ENCODE results near the gene DIP2A. TPM values are rescaled to one million over a fixed set of nuclear protein-coding genes. Genes with fewer than 3 reads are reported as not detected.

DIP2A gene
- total and polyA plus RNA-seq, 4 donors = 15.5 to 71.4 (median 28.7) TPM

DNA sequence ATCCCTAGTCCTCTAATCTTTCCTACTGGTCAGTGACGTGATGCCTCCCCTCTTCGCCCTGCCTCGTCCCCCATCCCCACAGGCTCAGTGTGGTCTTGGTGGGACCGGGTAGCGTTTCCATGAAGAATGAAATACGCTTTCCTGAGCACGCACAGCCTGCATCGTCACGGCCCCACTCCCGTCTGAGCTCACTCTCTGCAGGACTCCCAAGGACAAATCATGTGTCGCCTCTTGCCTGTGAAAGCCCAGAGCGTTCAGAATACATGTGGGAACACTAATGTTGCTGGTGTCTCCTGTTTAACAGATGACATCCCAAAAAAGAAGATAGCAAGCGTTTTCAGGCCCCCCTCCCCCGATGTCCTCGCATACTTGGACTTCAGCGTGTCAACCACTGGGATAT lies 97.0 kb downstream of the DIP2A start:
- Histone ChIP-seq H3K27ac (ENCODE audit: low read depth in 1 of 2, low read length in 1 of 2) (no peak overlapping the region), H3K4me3 (no peak overlapping the region), H3K27me3 (ENCODE audit: control insufficient read depth in 3 of 3, insufficient read depth in 3 of 3, low read length in 2 of 3) (no peaks in the 10 kb centered on the region), H3K9ac (ENCODE audit: insufficient read depth in 1 of 2, low read length in 2 of 2) (no peak overlapping the region), H3K9me3 (ENCODE audit: control insufficient read depth in 4 of 4, insufficient read depth in 3 of 4, low read length in 3 of 4) (no peaks in the 10 kb centered on the region), H3K4me1 (ENCODE audit: control insufficient read depth in 5 of 5, insufficient read depth in 5 of 5, low read length in 5 of 5) (peaks cover 0 to 4% (median 0%) of the 10 kb centered on the region in 5 donors), H3K36me3 (ENCODE audit: control insufficient read depth in 4 of 4, insufficient read depth in 4 of 4, low read length in 4 of 4) (peaks cover 9 to 48% (median 33%) of the 10 kb centered on the region in 4 donors)
- TF ChIP-seq, protein P1, sequence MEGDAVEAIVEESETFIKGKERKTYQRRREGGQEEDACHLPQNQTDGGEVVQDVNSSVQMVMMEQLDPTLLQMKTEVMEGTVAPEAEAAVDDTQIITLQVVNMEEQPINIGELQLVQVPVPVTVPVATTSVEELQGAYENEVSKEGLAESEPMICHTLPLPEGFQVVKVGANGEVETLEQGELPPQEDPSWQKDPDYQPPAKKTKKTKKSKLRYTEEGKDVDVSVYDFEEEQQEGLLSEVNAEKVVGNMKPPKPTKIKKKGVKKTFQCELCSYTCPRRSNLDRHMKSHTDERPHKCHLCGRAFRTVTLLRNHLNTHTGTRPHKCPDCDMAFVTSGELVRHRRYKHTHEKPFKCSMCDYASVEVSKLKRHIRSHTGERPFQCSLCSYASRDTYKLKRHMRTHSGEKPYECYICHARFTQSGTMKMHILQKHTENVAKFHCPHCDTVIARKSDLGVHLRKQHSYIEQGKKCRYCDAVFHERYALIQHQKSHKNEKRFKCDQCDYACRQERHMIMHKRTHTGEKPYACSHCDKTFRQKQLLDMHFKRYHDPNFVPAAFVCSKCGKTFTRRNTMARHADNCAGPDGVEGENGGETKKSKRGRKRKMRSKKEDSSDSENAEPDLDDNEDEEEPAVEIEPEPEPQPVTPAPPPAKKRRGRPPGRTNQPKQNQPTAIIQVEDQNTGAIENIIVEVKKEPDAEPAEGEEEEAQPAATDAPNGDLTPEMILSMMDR (IDR thresholded peaks at IDR 0.05; ENCODE audit: control extremely low read depth, extremely low read depth) = no peak
- no peak for DNase-seq
- WGBS, 2 donors = 96 to 98% methylated on average over 16 of the region's 16 CpGs
- no peak for ATAC-seq (ENCODE audit: insufficient read depth, low FRiP score)

DNA sequence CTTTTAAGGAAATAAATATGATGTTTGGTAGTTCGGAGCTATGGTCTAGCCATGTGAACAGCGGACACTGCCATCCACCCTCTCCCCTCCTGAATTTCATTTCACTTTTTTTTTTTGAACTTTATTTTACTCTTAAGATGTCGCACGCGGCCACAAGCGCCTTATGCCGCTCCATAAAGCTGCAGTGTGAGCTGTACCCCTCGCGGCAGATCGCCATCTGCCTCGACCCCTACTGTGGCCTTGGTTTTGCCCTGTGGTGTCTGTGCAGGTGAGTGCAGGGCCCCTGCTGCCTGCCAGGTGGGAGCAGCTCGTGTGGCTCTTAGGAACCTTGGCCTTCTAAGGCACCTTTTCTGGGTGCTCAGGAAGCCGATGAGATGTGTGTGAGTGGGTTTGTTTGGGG lies 98.1 kb downstream of the DIP2A start:
- TF ChIP-seq, protein P1 (IDR thresholded peaks at IDR 0.05; ENCODE audit: control extremely low read depth, extremely low read depth) = no peak
- 95 to 97% methylated on average over 13 of the region's 13 CpGs for WGBS, 2 donors
- peaks cover 7 to 50% (median 33%) of the 10 kb centered on the region in 4 donors for H3K36me3 ChIP-seq (ENCODE audit: control insufficient read depth in 4 of 4, insufficient read depth in 4 of 4, low read length in 4 of 4)
- no peak overlapping the region for H3K4me3 ChIP-seq
- ATAC-seq (ENCODE audit: insufficient read depth, low FRiP score) (no peak), DNase-seq (no peak)
- H3K27me3 ChIP-seq (ENCODE audit: control insufficient read depth in 3 of 3, insufficient read depth in 3 of 3, low read length in 2 of 3) = no peaks in the 10 kb centered on the region
- H3K9ac ChIP-seq (ENCODE audit: insufficient read depth in 1 of 2, low read length in 2 of 2) = no peak overlapping the region
- H3K9me3 ChIP-seq (ENCODE audit: control insufficient read depth in 4 of 4, insufficient read depth in 3 of 4, low read length in 3 of 4) = no peaks in the 10 kb centered on the region
- H3K4me1 ChIP-seq (ENCODE audit: control insufficient read depth in 5 of 5, insufficient read depth in 5 of 5, low read length in 5 of 5) = peaks cover 0 to 4% (median 0%) of the 10 kb centered on the region in 5 donors
- H3K27ac ChIP-seq (ENCODE audit: low read depth in 1 of 2, low read length in 1 of 2) = no peak overlapping the region

DNA sequence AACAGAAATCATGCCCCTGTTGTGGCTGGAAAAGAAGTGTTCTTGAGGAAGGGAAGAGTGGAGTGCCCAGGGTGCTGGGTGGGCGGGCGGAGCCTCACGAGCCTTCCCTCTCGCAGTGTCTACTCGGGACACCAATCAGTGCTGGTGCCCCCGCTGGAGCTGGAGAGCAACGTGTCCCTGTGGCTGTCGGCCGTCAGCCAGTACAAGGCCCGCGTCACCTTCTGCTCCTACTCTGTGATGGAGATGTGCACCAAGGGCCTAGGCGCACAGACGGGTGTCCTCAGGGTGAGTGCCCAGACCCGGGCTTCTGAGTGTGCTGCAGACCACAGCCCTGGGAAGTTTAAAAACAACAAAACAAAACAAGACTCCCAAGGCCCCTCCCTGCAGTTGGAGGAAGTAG lies 98.8 kb downstream of the DIP2A start:
- Histone ChIP-seq H3K27me3 (ENCODE audit: control insufficient read depth in 3 of 3, insufficient read depth in 3 of 3, low read length in 2 of 3) (no peaks in the 10 kb centered on the region), H3K4me1 (ENCODE audit: control insufficient read depth in 5 of 5, insufficient read depth in 5 of 5, low read length in 5 of 5) (peaks cover 0 to 4% (median 0%) of the 10 kb centered on the region in 5 donors), H3K27ac (ENCODE audit: low read depth in 1 of 2, low read length in 1 of 2) (no peak overlapping the region), H3K9ac (ENCODE audit: insufficient read depth in 1 of 2, low read length in 2 of 2) (no peak overlapping the region), H3K36me3 (ENCODE audit: control insufficient read depth in 4 of 4, insufficient read depth in 4 of 4, low read length in 4 of 4) (peaks cover 7 to 51% (median 30%) of the 10 kb centered on the region in 4 donors), H3K9me3 (ENCODE audit: control insufficient read depth in 4 of 4, insufficient read depth in 3 of 4, low read length in 3 of 4) (no peaks in the 10 kb centered on the region), H3K4me3 (no peak overlapping the region)
- TF ChIP-seq, protein P1 (IDR thresholded peaks at IDR 0.05; ENCODE audit: control extremely low read depth, extremely low read depth) = no peak
- 93 to 94% methylated on average over 14 of the region's 14 CpGs for WGBS, 2 donors
- ATAC-seq (ENCODE audit: insufficient read depth, low FRiP score) (no peak), DNase-seq (no peak)

DNA sequence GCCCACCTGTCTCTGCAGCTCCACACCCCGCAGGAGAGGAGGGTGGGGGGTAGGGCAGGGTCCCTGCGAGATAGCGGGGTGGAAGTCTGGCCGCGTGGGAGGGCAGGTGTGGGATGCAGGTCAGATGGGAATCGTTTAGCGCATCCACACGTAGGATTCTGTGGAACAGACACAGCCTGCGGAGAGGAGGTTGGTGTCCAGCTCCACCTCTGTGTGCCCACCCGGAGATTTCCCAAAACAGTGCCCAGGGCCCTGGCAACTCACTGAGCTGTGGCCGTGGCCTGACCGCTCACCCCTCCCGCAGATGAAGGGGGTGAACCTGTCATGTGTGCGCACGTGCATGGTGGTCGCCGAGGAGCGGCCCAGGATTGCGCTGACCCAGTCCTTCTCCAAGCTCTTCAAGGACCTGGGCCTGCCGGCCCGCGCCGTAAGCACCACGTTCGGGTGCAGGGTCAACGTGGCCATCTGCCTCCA lies 99.3 kb downstream of the DIP2A start:
- no peaks in the 10 kb centered on the region for H3K9me3 ChIP-seq (ENCODE audit: control insufficient read depth in 4 of 4, insufficient read depth in 3 of 4, low read length in 3 of 4)
- WGBS, 2 donors = 97 to 98% methylated on average over 26 of the region's 26 CpGs
- no peak for DNase-seq
- no peak for ATAC-seq (ENCODE audit: insufficient read depth, low FRiP score)
- H3K27me3 ChIP-seq (ENCODE audit: control insufficient read depth in 3 of 3, insufficient read depth in 3 of 3, low read length in 2 of 3) = no peaks in the 10 kb centered on the region
- H3K4me3 ChIP-seq = no peak overlapping the region
- H3K4me1 ChIP-seq (ENCODE audit: control insufficient read depth in 5 of 5, insufficient read depth in 5 of 5, low read length in 5 of 5) = peaks cover 0 to 4% (median 0%) of the 10 kb centered on the region in 5 donors
- no peak overlapping the region for H3K27ac ChIP-seq (ENCODE audit: low read depth in 1 of 2, low read length in 1 of 2)
- H3K9ac ChIP-seq (ENCODE audit: insufficient read depth in 1 of 2, low read length in 2 of 2) = no peak overlapping the region
- H3K36me3 ChIP-seq (ENCODE audit: control insufficient read depth in 4 of 4, insufficient read depth in 4 of 4, low read length in 4 of 4) = peaks cover 7 to 56% (median 31%) of the 10 kb centered on the region in 4 donors
- TF ChIP-seq, protein P1 (IDR thresholded peaks at IDR 0.05; ENCODE audit: control extremely low read depth, extremely low read depth) = no peak
